H9 (cell line): Measurements from ENCODE around the gene LRIG1. TPM values are rescaled to one million over a fixed set of nuclear protein-coding genes. Genes with fewer than 3 reads are reported as not detected.
"Not testable (repeated sequence)": the region's sequence is repeated elsewhere in the genome, so short reads cannot be mapped to it uniquely, and the experiment has no call there.

ENCODE experiments used
- DNase-seq: peaks from one replicate; pipeline ENCODE4 v3.0.0-alpha.2; 2017
- H2AFZ ChIP-seq: one replicate; pipeline ENCODE4 v1.6.1; 2013; ENCODE audit warnings: mild to moderate bottlenecking, low read length, control low read depth, moderate library complexity
- H2AK5ac ChIP-seq: 2 replicates; pipeline ENCODE4 v1.6.1; 2013; ENCODE audit warnings: low read length, control low read depth, mixed read lengths; ENCODE audit not compliant: insufficient read length
- H2BK120ac ChIP-seq: one replicate; pipeline ENCODE4 v1.6.1; 2013; ENCODE audit warnings: low read depth, mild to moderate bottlenecking, low read length, control low read depth, inconsistent platforms; ENCODE audit not compliant: poor library complexity, severe bottlenecking
- H2BK12ac ChIP-seq: 2 replicates; pipeline ENCODE4 v1.6.1; 2013; ENCODE audit warnings: low read length, control low read depth, mixed read lengths, low read depth; ENCODE audit not compliant: insufficient read length
- H2BK15ac ChIP-seq: 2 replicates; pipeline ENCODE4 v1.6.1; 2013; ENCODE audit warnings: low read depth, low read length, control low read depth
- H2BK20ac ChIP-seq: one replicate; pipeline ENCODE4 v1.6.1; 2013; ENCODE audit warnings: low read depth, mild to moderate bottlenecking, low read length, control low read depth, inconsistent platforms; ENCODE audit not compliant: poor library complexity, severe bottlenecking
- H2BK5ac ChIP-seq: 2 replicates; pipeline ENCODE4 v1.6.1; 2013; ENCODE audit warnings: low read length, control low read depth, mixed read lengths; ENCODE audit not compliant: insufficient read length
- H3K14ac ChIP-seq: 2 replicates; pipeline ENCODE4 v1.6.1; 2013; ENCODE audit warnings: low read length, control low read depth; ENCODE audit not compliant: insufficient read depth
- H3K18ac ChIP-seq: 2 replicates; pipeline ENCODE4 v1.6.1; 2013; ENCODE audit warnings: low read depth, mild to moderate bottlenecking, mixed read lengths, low read length, control low read depth; ENCODE audit not compliant: insufficient read length
- H3K23ac ChIP-seq: 2 replicates; pipeline ENCODE4 v1.6.1; 2013; ENCODE audit warnings: low read length, control low read depth, mixed read lengths, low read depth; ENCODE audit not compliant: insufficient read length
- H3K23me2 ChIP-seq: 2 replicates; pipeline ENCODE4 v1.6.1; 2013; ENCODE audit warnings: low read depth, mild to moderate bottlenecking, mixed read lengths, low read length, control low read depth; ENCODE audit not compliant: insufficient read length, poor library complexity, severe bottlenecking
- H3K27ac ChIP-seq: 2 replicates; pipeline ENCODE4 v1.5.1; 2013; ENCODE audit warnings: low read length, control low read depth, mixed read lengths, low read depth; ENCODE audit not compliant: insufficient read length
- H3K27me3 ChIP-seq: 2 replicates; pipeline ENCODE4 v1.6.1; 2013; ENCODE audit warnings: low read length, control low read depth, inconsistent platforms; ENCODE audit not compliant: insufficient read depth
- H3K4ac ChIP-seq: 2 replicates; pipeline ENCODE4 v1.6.1; 2013; ENCODE audit warnings: low read depth, mild to moderate bottlenecking, control low read depth, inconsistent platforms, low read length, moderate library complexity
- H3K4me1 ChIP-seq: 2 replicates; pipeline ENCODE4 v1.6.1; 2013; ENCODE audit warnings: low read length, control low read depth, inconsistent platforms; ENCODE audit not compliant: insufficient read depth
- H3K4me2 ChIP-seq: 2 replicates; pipeline ENCODE4 v1.6.1; 2013; ENCODE audit warnings: low read length, control low read depth, mixed read lengths; ENCODE audit not compliant: insufficient read length, insufficient read depth
- H3K56ac ChIP-seq: 2 replicates; pipeline ENCODE4 v1.6.1; 2013; ENCODE audit warnings: low read depth, mild to moderate bottlenecking, mixed read lengths, low read length, control low read depth; ENCODE audit not compliant: insufficient read length
- H3K79me1 ChIP-seq: 2 replicates; pipeline ENCODE4 v1.6.1; 2013; ENCODE audit warnings: low read depth, mild to moderate bottlenecking, moderate library complexity, low read length, control low read depth, inconsistent platforms; ENCODE audit not compliant: insufficient read depth, poor library complexity, severe bottlenecking
- H3K79me2 ChIP-seq: 2 replicates; pipeline ENCODE4 v1.6.1; 2013; ENCODE audit warnings: low read length, control low read depth, inconsistent platforms; ENCODE audit not compliant: insufficient read depth
- H3K9ac ChIP-seq: 2 replicates; pipeline ENCODE4 v1.6.1; 2013; ENCODE audit warnings: low read length, control low read depth, mixed read lengths; ENCODE audit not compliant: insufficient read length; ENCODE audit errors: extremely low read depth
- H3K9me3 ChIP-seq: one replicate; pipeline ENCODE4 v1.6.1; 2013; ENCODE audit warnings: low read depth, low read length, inconsistent platforms; ENCODE audit not compliant: control insufficient read depth
- H3T11ph ChIP-seq: one replicate; pipeline ENCODE4 v1.6.1; 2013; ENCODE audit warnings: mild to moderate bottlenecking, low read length, control low read depth, inconsistent platforms
- H4K20me1 ChIP-seq: one replicate; pipeline ENCODE4 v1.6.1; 2013; ENCODE audit not compliant: control insufficient read depth, insufficient read length, insufficient read depth
- H4K5ac ChIP-seq: 2 replicates; pipeline ENCODE4 v1.6.1; 2013; ENCODE audit warnings: low read depth, mild to moderate bottlenecking, mixed read lengths, low read length, control low read depth; ENCODE audit not compliant: insufficient read length
- H4K8ac ChIP-seq: replicated peaks from 2 replicates; pipeline ENCODE4 v1.6.1; 2013; ENCODE audit warnings: low read length, control low read depth, mixed read lengths, low read depth; ENCODE audit not compliant: insufficient read length
- H4K91ac ChIP-seq: 2 replicates; pipeline ENCODE4 v1.6.1; 2013; ENCODE audit warnings: low read depth, mild to moderate bottlenecking, moderate library complexity, mixed read lengths, low read length, control low read depth; ENCODE audit not compliant: insufficient read length
- H3K27ac Mint-ChIP-seq, 3 experiments: 2 replicates in 2 of 3; 3 replicates in 1 of 3; pipeline ENCODE4 v1.8.0; 2020 to 2021; ENCODE audit warnings: mixed read lengths in 3 of 3, mild to moderate bottlenecking in 1 of 3, moderate library complexity in 1 of 3
- H3K27me3 Mint-ChIP-seq: 2 replicates; pipeline ENCODE4 v1.8.0; 2021; ENCODE audit warnings: low read depth, mild to moderate bottlenecking, moderate library complexity, mixed read lengths
- H3K36me3 Mint-ChIP-seq, 3 experiments: 2 replicates in 2 of 3; 3 replicates in 1 of 3; pipeline ENCODE4 v1.8.0; 2020 to 2021; ENCODE audit warnings: low read depth in 3 of 3, mixed read lengths in 3 of 3; ENCODE audit not compliant: insufficient read depth in 1 of 3
- H3K4me1 Mint-ChIP-seq, 2 experiments: 2 replicates each; pipeline ENCODE4 v1.8.0; 2020; ENCODE audit warnings: mixed read lengths in 2 of 2
- H3K4me3 Mint-ChIP-seq, 2 experiments: 2 replicates in 1 of 2; 3 replicates in 1 of 2; pipeline ENCODE4 v1.8.0; 2020 to 2021; ENCODE audit warnings: mild to moderate bottlenecking in 2 of 2, mixed read lengths in 2 of 2, moderate library complexity in 1 of 2
- H3K9me3 Mint-ChIP-seq, 2 experiments: 2 replicates in 1 of 2; 3 replicates in 1 of 2; pipeline ENCODE4 v1.8.0; 2020; ENCODE audit warnings: mild to moderate bottlenecking in 2 of 2, mixed read lengths in 2 of 2, moderate library complexity in 1 of 2
- WGBS: extraction: QIAGEN DNeasy Blood & Tissue Kit; methylation state at CpG from one replicate; pipeline ENCODE4 v1.1.7; 2013; ENCODE audit warnings: missing lambda C conversion rate, low lambda C conversion rate, mixed read lengths; ENCODE audit not compliant: insufficient read length; ENCODE audit errors: extremely low coverage; 5-methylcytosine and 5-hydroxymethylcytosine counted together
- total RNA-seq: library from RNA; stranded (reverse); gene quantifications from 2 replicates; pipeline ENCODE4 v1.2.1, GENCODE V29; 2021

LRIG1 gene
- total RNA-seq, 1 experiment from 2014 or later, result 70.3 TPM

GRCh38 chr3:66421144-66421543 lies 79.7 kb downstream of the LRIG1 start:
- Mint-ChIP-seq H3K9me3 (peaks cover 44 to 53% of the 10 kb centered on the region in 2 experiments), H3K4me1 (peaks cover 38 to 43% of the 10 kb centered on the region in 2 experiments), H3K36me3 (peaks cover 80 to 95% (median 91%) of the 10 kb centered on the region in 3 experiments)
- not testable (repeated sequence) for H2BK120ac ChIP-seq, H2AK5ac ChIP-seq, H3K23me2 ChIP-seq, H4K5ac ChIP-seq, H3K4me3 Mint-ChIP-seq, H4K91ac ChIP-seq, H3K27ac Mint-ChIP-seq, H2BK12ac ChIP-seq, H3K23ac ChIP-seq, DNase-seq, H3K9ac ChIP-seq, H3K14ac ChIP-seq, H3K4me2 ChIP-seq, H2BK5ac ChIP-seq, H3K4me1 ChIP-seq, H2BK20ac ChIP-seq, H3K18ac ChIP-seq, H2AFZ ChIP-seq, H3K4ac ChIP-seq, H2BK15ac ChIP-seq, H3K27me3 Mint-ChIP-seq, H4K20me1 ChIP-seq, H3K27ac ChIP-seq, H3K27me3 ChIP-seq, H3T11ph ChIP-seq, H3K56ac ChIP-seq, H4K8ac ChIP-seq
- no CpG with 5 or more reads among the region's 3 CpGs for WGBS
- Histone ChIP-seq H3K9me3 (peaks cover 17% of the 10 kb centered on the region), H3K79me2 (peaks cover 28% of the 10 kb centered on the region; the same call in 1 of the 2 replicates), H3K79me1 (peaks cover 20% of the 10 kb centered on the region)
